Stimulated activated CD4-positive, alpha-beta T cell treated with anti-CD3 and anti-CD28 coated beads, Interleukin-2, amount 100 ng/mL, for 48 hours (primary cell): Measurements from ENCODE around the gene SUGP2.
"Not testable (repeated sequence)": the region's sequence is repeated elsewhere in the genome, so short reads cannot be mapped to it uniquely, and the experiment has no call there.

Experiments used
- DNase-seq, 2 donors: peaks; one replicate each; pipeline ENCODE4 v3.0.0-alpha.2; 2020

SUGP2 gene

GRCh38 chr19:18987456-18987855, 45.9 kb downstream of the SUGP2 start:
- DNase-seq = no peak

- no peak for DNase-seq
Measured at GRCh38 chr19:18985257-18985656, 48.1 kb downstream of the SUGP2 start.

- no peak for DNase-seq
Measured at GRCh38 chr19:18984251-18984650, 49.1 kb downstream of the SUGP2 start.

GRCh38 chr19:18982669-18983068, 50.6 kb downstream of the SUGP2 start:
- DNase-seq = no peak

GRCh38 chr19:18980432-18981020, 52.8 kb downstream of the SUGP2 start:
- no peak for DNase-seq

GRCh38 chr19:18978616-18979015, 54.7 kb downstream of the SUGP2 start:
- DNase-seq = no peak

- DNase-seq = no peak
Measured at GRCh38 chr19:18975869-18976268, 57.4 kb downstream of the SUGP2 start.

- DNase-seq = no peak
Measured at GRCh38 chr19:18975011-18975410, 58.3 kb downstream of the SUGP2 start.

GRCh38 chr19:18972851-18973250, 60.5 kb downstream of the SUGP2 start:
- no peak for DNase-seq

- DNase-seq = no peak
Measured at GRCh38 chr19:18972301-18972811, 61.0 kb downstream of the SUGP2 start.

GRCh38 chr19:18969931-18970659, 63.2 kb downstream of the SUGP2 start:
- no peak for DNase-seq

GRCh38 chr19:18967358-18968146, 65.8 kb downstream of the SUGP2 start:
- DNase-seq = no peak

- DNase-seq = no peak
Measured at GRCh38 chr19:18966307-18966706, 67.0 kb downstream of the SUGP2 start.

- no peak for DNase-seq
Measured at GRCh38 chr19:18964121-18964520, 69.2 kb downstream of the SUGP2 start.

- DNase-seq = no peak
Measured at GRCh38 chr19:18961767-18962620, 71.3 kb downstream of the SUGP2 start.

- no peak for DNase-seq
Measured at GRCh38 chr19:18960370-18960769, 72.9 kb downstream of the SUGP2 start.

GRCh38 chr19:18955042-18955441, 78.3 kb downstream of the SUGP2 start:
- no peak for DNase-seq

- no peak for DNase-seq
Measured at GRCh38 chr19:18954094-18954493, 79.2 kb downstream of the SUGP2 start.

- not testable (repeated sequence) for DNase-seq
Measured at GRCh38 chr19:18952364-18953003, 80.8 kb downstream of the SUGP2 start.

GRCh38 chr19:18951721-18952281, 81.5 kb downstream of the SUGP2 start:
- DNase-seq = no peak

- no peak for DNase-seq
Measured at GRCh38 chr19:18949858-18950257, 83.5 kb downstream of the SUGP2 start.

- no peak for DNase-seq
Measured at GRCh38 chr19:18948976-18949356, 84.4 kb downstream of the SUGP2 start.
